Measurements from ENCODE around the gene RPL35A.
A peak's percentile ranks its signal among the peaks of the same experiment; 100 is the strongest.
"Not testable (repeated sequence)": the region's sequence is repeated elsewhere in the genome, so short reads cannot be mapped to it uniquely, and the experiment has no call there.

The RPL35A gene

GRCh38 chr3:197949778-197950676 lies at the start of gene RPL35A:
RPL35A (plus strand) TSS chr3:197950190; CDS start chr3:197950968, 778 bp downstream.
- peak; percentile 96 for DNase-seq

DNA sequence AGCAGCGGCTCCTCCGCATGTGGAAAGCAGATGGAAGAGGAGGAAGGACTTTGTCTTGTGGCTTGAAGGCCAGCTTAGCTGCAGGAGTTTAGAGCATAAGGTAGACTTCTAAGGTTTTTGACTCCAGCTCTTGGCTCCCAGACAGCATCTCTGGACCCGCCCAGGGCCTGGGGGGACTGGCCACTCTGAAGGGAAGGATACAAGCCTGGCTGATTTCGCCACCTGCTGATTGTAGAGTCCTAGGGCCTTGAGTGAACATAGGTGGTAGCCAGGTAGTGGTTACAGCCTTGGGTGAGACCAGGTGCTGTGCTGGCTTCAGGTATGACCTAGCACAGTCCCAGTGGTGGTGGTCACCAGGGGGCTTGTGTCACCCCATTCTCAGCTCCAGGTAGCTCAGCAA lies 48.4 kb upstream of the RPL35A start:
- DNase-seq = no peak

- no peak for DNase-seq
Measured at GRCh38 chr3:197906023-197906849, 43.8 kb upstream of the RPL35A start.

DNA sequence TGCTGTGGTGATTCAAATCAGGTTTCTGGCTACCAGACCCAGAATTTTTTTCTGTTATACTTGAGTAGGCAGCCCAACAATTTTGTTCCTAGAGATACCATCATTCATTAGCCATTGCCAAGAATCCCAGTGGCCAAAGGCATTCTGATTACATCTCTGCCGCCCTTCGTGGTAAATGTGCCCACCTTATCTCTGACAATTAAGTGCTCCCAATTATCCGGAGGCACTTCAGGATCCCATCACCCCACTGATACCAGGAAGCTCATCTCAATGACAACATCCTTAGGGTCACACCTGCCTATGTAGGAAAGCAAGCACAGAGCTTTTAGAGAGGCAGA lies 43.2 kb upstream of the RPL35A start:
- no peak for DNase-seq

DNA sequence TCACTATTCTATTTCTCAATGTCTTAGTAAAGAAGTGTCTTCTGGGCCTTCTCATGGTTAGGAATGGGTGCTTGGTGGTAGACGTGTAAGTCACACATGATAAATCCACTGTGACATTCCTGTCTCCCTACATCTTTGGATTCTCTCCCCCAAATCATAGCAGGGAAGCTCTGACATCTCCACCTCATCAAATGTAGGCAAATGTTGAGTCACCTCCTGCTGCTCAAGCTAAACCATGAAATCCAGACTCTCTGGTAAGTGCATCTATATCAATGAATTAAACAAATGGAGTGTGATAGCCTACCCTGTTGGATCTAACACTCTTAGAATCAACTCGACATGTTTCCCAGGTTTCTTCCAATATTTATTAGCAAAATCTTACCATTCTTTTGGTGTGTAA lies 42.8 kb upstream of the RPL35A start:
- no peak for DNase-seq

DNA sequence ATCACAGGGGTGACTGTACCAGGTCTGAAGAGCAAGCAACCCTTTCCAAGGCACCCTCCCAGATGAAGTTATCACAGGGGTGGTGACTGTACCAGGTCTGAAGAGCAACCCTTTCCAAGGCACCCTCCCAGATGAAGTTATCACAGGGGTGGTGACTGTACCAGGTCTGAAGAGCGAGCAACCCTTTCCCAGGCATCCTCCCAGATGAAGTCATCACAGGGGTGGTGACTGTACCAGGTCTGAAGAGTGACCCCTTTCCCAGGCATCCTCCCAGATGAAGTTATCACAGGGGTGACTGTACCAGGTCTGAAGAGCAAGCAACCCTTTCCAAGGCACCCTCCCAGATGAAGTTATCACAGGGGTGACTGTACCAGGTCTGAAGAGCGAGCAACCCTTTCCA lies 41.4 kb upstream of the RPL35A start:
- DNase-seq = not testable (repeated sequence)

DNA sequence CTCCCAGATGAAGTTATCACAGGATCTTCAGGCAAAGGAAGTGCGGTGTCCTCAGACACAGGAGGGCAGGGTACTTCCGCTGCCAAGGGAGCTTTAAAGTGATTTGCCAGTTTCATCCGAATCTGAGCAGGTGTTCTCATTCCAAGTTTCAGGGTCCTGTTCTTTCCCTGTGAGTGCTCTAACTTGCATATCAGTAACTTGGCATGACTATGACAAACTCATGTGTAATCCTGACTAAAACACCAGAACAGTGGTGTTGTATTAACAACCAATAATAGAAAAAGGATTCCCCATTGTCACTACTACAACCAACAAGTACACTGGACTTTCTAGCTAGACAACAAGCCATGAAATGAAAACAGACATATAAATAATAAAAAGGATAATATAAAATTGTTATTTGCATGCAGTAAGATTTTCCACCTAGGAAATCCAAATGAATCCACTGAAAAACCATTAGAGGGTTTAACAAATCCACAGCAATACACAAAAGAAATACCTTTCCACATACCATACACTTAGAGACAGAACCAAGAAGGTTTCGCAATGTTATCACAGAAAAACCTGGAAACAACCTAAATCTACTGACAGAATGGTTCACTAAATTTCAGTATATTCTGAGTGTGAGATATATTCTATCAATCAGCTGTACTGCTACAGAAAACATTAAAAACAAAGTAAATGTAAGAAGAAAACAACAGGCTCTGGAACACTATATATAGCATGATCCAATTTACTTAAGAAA lies 40.9 kb upstream of the RPL35A start:
- no peak for DNase-seq

DNA sequence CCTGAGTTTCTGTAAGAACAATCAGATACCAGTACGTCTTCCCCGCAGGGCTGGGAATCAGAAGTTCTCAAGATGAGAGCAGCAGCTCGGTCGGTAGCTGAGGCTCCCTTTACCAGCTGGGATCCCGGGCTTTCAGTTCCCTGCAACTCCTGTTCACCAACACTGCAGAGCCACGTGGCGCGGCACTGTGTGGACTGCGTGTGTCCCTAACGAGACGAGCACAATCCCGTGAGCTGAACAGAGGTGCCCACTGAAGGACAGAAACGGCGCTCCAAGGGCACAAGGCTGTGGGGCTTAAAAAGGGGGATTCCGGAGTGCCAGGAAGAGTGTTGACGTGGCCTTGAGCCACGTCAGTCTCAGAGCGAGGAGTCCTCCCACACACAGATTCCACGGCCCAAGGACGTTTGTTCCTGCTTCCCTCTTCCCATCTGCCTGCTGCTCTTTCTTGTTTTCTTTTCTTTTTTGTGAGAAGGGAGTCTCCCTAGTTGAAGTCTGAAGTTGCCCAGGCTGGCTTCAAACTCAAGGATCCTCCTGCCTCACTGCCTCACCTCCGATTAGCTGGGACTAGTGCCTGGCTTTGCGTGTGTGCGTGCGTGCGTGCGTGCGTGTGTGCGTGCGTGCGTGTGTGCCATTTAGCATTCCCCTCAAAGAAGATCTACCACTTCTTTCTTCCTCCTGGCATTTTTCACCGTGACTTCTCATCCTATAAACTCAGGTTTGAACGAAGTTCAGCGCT lies 37.1 kb upstream of the RPL35A start:
- DNase-seq = no peak

GRCh38 chr3:197913641-197914380 lies 36.2 kb upstream of the RPL35A start:
- no peak for DNase-seq

DNA sequence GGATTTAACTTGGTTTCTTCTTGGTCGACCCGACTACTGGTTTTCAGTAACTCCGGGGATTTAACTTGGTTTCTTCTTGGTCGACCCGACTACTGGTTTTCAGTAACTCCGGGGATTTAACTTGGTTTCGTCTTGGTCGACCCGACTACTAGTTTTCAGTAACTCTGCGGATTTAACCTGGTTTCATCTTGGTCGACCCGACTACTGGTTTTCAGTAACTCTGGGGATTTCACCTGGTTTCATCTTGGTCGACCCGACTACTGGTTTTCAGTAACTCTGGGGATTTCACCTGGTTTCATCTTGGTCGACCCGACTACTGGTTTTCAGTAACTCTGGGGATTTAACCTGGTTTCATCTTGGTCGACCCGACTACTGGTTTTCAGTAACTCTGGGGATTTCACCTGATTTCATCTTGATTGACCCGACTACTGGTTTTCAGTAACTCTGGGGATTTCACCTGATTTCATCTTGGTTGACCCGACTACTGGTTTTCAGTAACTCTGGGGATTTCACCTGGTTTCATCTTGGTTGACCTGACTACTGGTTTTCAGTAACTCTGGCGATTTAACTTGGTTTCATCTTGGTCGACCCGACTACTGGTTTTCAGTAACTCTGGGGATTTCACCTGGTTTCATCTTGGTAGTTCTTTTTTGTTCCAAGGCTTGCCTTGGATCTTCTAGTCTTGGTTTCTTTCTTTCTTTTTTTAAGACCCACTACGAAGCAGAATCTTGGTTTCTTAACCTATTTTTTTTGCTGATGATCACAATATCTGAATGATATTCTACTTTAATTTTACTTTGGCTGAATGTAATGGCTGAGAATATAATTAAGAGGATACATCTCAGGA lies 28.3 kb upstream of the RPL35A start:
- DNase-seq = not testable (repeated sequence)

GRCh38 chr3:197926418-197926817 lies 23.6 kb upstream of the RPL35A start:
- DNase-seq = no peak

- DNase-seq = not testable (repeated sequence)
Measured at GRCh38 chr3:197927578-197927977, 22.4 kb upstream of the RPL35A start.

DNA sequence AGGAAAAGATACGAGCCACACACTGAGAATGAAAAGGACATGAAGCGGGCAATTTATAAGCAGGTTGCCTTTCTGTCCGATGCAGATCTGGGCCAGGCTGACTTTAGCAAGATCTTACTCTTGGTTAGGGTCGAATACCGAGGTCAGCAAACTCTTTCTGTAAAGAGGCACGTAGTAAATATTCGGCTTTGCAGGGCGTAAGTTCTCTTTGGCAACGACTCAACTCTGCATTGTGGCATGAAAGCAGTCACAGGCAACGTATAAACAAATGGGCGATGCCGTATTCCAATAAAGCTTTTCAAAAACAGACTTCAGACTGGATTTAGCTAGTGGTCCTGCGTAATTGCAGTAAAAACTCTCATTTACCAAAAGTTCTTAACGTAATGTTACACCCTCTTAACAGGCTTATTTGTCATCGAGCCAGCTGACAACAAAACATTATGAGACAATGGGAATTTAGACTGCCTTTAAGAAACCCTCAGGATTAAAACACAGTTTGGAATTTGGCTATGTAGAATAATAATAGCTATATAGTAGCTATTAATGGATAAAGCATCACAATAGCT lies 13.1 kb upstream of the RPL35A start:
- no peak for DNase-seq

GRCh38 chr3:197940745-197941384 lies 9.1 kb upstream of the RPL35A start:
- no peak for DNase-seq

DNA sequence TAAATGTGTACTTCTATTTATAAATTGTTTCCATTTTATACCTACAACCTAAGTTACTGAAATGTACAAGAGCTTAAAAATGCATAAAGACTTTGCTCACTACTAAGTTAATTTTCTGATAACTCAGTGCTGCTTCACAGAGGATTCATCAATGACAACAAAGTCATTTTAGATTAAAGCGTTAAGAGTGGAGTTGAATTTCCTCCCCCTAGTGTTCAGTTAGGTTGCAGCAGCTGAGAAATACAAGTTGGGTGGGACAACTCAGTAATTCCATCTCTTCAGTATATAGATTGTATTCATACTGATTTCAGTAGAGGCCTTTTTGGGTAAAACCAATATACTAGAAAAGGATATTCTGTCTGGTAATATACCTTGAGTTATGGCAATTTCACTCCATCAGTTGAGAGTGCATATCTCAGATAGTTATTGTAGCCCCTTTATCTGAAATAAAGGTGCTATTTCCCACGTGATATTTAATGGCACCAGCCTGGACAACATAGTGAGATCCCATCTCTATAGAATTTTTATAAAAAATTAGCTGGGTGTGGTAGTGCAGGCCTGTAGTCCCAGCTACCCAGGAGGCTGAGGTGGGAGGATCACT lies 6.9 kb upstream of the RPL35A start:
- DNase-seq = no peak

DNA sequence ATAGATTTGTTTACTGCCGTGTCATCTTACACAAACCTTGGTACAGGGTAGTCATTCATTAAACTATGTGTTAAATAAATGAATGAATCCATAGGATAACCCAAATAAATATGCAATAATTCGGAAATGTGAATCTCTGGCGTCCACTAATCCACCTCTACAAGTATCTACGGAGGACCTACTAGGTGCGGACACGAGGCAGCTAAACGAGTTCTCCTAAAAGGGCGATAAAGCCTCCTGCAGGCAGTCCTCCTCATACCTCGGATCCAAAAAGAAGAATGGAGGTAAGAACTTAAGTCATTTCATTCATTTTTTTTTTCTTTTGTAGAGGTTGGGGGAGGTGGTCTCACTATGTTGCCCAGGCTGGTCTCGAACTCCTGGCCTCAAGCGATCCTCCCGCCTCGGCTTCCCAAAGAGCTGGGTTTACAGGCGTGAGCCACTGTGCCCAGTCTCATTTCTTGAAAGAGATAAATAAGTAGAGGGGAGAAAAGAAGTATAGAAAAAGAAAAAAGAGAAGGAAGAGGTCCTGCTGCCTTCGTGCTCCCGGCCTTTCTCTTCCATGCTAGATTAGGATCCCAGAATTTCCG lies 706 bp upstream of the RPL35A start:
- no peak for DNase-seq

DNA sequence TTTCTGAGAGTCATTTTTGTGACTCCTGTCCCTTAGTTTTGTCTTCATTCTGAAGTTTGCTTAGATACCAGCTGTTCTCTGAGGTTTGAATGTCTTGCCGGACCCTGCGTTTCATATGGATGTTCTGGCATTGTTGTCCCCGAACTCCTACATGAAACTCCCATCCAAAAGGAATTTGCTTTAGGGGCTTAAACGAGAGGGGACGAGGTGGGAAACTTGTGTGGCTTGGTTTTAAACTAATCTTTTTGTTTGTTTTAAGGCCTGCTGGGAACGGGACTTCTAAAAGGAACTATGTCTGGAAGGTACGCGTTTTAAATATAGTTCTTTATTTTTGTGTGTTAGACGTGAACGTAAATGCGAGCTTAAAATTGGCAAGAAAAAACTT lies 679 bp downstream of the RPL35A start:
- DNase-seq = no peak

- no peak for DNase-seq
Measured at GRCh38 chr3:197951392-197951990, 1.5 kb downstream of the RPL35A start.

- no peak for DNase-seq
Measured at GRCh38 chr3:197952440-197952839, 2.5 kb downstream of the RPL35A start.
